ENCODE results near the gene TNNT2. TPM values are rescaled to one million over a fixed set of nuclear protein-coding genes. Genes with fewer than 3 reads are reported as not detected.

The TNNT2 gene
- total and polyA plus RNA-seq, 11 donors: 5,987 to 28,496 (median 7,745) TPM

- no peak for TF ChIP-seq POLR2A (IDR thresholded peaks at IDR 0.05)
- TF ChIP-seq, protein P1, sequence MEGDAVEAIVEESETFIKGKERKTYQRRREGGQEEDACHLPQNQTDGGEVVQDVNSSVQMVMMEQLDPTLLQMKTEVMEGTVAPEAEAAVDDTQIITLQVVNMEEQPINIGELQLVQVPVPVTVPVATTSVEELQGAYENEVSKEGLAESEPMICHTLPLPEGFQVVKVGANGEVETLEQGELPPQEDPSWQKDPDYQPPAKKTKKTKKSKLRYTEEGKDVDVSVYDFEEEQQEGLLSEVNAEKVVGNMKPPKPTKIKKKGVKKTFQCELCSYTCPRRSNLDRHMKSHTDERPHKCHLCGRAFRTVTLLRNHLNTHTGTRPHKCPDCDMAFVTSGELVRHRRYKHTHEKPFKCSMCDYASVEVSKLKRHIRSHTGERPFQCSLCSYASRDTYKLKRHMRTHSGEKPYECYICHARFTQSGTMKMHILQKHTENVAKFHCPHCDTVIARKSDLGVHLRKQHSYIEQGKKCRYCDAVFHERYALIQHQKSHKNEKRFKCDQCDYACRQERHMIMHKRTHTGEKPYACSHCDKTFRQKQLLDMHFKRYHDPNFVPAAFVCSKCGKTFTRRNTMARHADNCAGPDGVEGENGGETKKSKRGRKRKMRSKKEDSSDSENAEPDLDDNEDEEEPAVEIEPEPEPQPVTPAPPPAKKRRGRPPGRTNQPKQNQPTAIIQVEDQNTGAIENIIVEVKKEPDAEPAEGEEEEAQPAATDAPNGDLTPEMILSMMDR (IDR thresholded peaks at IDR 0.05): no peak
- ATAC-seq (no peak), DNase-seq (peak in 2 of 5 donors; percentile 7 to 10)
- Histone ChIP-seq H3K9me3 (peaks cover 0 to 11% (median 0%) of the 10 kb centered on the region in 12 donors), H3K4me3 (no peak overlapping the region), H3K4me1 (peaks cover 0 to 13% (median 0%) of the 10 kb centered on the region in 12 donors), H3K36me3 (no peaks in the 10 kb centered on the region), H3K27me3 (no peaks in the 10 kb centered on the region), H3K27ac (no peak overlapping the region)
- intact Hi-C loops (cut with DNase I): loop anchor here in 7 of 10 donors (5.0 kb wide), 6 partner anchors 32 to 168 kb away; no protein-coding TSS in a partner anchor
- 79 to 86% (median 84%) methylated on average over 7 of the region's 7 CpGs for WGBS, 4 donors
These were observed 33.0 kb downstream of the TNNT2 start for GRCh38 chr1:201344206-201345080.

DNA sequence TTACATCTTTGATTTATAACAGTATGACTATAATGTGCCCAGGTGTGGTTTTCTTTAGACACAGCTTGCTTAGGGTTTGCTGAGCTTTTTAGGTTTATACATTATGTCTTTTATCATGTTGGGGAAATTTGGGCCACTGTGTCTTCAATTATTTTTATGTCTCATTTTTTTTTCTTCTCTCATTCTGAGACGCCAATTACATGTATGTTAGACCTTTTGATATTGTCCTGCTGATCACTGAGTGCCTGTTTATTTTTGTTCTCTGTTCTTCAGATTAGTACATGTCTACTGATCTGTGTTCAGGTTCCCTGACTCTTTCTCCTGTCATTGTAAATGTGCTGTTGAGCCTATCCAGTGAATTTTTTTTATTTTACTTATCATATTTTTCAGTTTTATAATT is 36.1 kb downstream of the TNNT2 start:
- intact Hi-C loops (cut with DNase I): loop anchor here in 1 of 10 donors (5.0 kb wide), 1 partner anchor 84 kb away; no protein-coding TSS in a partner anchor

GRCh38 chr1:201336711-201337450 is 40.6 kb downstream of the TNNT2 start:
- Histone ChIP-seq H3K4me3 (no peak overlapping the region), H3K36me3 (no peaks in the 10 kb centered on the region), H3K27me3 (no peaks in the 10 kb centered on the region), H3K27ac (no peak overlapping the region), H3K9me3 (peaks cover 0 to 7% (median 0%) of the 10 kb centered on the region in 12 donors), H3K4me1 (no peaks in the 10 kb centered on the region)
- no peak for ATAC-seq
- WGBS, 4 donors: 93 to 98% (median 96%) methylated on average over 8 to 9 of the region's 9 CpGs
- peak in 2 of 5 donors; percentile 7 to 27 for DNase-seq
- intact Hi-C loops (cut with DNase I): no loop called here
- TF ChIP-seq POLR2A (IDR thresholded peaks at IDR 0.05): no peak

More for the DNA sequence above, 36.1 kb downstream of the TNNT2 start:
- WGBS, 4 donors: 82 to 100% (median 94%) methylated on average over 1 of the region's 1 CpG
- no peaks in the 10 kb centered on the region for H3K36me3 ChIP-seq
- ATAC-seq (no peak), DNase-seq (no peak)
- TF ChIP-seq POLR2A (IDR thresholded peaks at IDR 0.05): no peak
- TF ChIP-seq, protein P1 (IDR thresholded peaks at IDR 0.05): no peak
- H3K9me3 ChIP-seq: peaks cover 0 to 11% (median 0%) of the 10 kb centered on the region in 12 donors
- no peak overlapping the region for H3K4me3 ChIP-seq
- no peaks in the 10 kb centered on the region for H3K27me3 ChIP-seq
- H3K4me1 ChIP-seq: peaks cover 0 to 4% (median 0%) of the 10 kb centered on the region in 12 donors
- H3K27ac ChIP-seq: no peak overlapping the region

GRCh38 chr1:201335901-201336300 is 41.6 kb downstream of the TNNT2 start:
- Histone ChIP-seq H3K4me1 (peaks cover 0 to 2% (median 0%) of the 10 kb centered on the region in 12 donors), H3K27me3 (no peaks in the 10 kb centered on the region), H3K4me3 (no peak overlapping the region), H3K27ac (no peak overlapping the region), H3K36me3 (no peaks in the 10 kb centered on the region), H3K9me3 (no peaks in the 10 kb centered on the region)
- ATAC-seq (no peak), DNase-seq (peak in 1 of 5 donors; percentile 19)
- intact Hi-C loops (cut with DNase I): no loop called here
- WGBS, 4 donors: 55 to 82% (median 76%) methylated on average over 3 of the region's 3 CpGs
- TF ChIP-seq, protein P1 (IDR thresholded peaks at IDR 0.05): no peak
- no peak for TF ChIP-seq POLR2A (IDR thresholded peaks at IDR 0.05)
